C4-2B (cell line): ENCODE measurements around the gene JARID2.

ENCODE experiments used
- H3K27ac ChIP-seq: fragments of 450-650 bp; 2 replicates; pipeline ENCODE4 v1.5.1; 2017
- CTCF ChIP-seq: fragments of 450-650 bp; conservative IDR thresholded peaks from 2 replicates; pipeline ENCODE4 v1.5.1; 2017; ENCODE audit warnings: mild to moderate bottlenecking
- ZFX ChIP-seq: fragments of 450-650 bp; IDR thresholded peaks from 2 replicates; pipeline ENCODE4 v1.6.1; 2017

JARID2 gene

GRCh38 chr6:15269011-15269410 is 23.1 kb downstream of the JARID2 start:
- TF ChIP-seq CTCF, result no peak
- TF ChIP-seq ZFX, result no peak
- H3K27ac ChIP-seq, result no peak overlapping the region

- H3K27ac ChIP-seq, result no peak overlapping the region
Measured at GRCh38 chr6:15269619-15270018, 23.8 kb downstream of the JARID2 start.

GRCh38 chr6:15270402-15270801 is 24.5 kb downstream of the JARID2 start:
- TF ChIP-seq CTCF (no peak), ZFX (no peak)
- H3K27ac ChIP-seq, result no peak overlapping the region

More at GRCh38 chr6:15269619-15270018, 23.8 kb downstream of the JARID2 start:
- no peak for TF ChIP-seq ZFX
- no peak for TF ChIP-seq CTCF

GRCh38 chr6:15272562-15272961 is 26.7 kb downstream of the JARID2 start:
- TF ChIP-seq CTCF (no peak), ZFX (no peak)
- H3K27ac ChIP-seq, result no peak overlapping the region

DNA sequence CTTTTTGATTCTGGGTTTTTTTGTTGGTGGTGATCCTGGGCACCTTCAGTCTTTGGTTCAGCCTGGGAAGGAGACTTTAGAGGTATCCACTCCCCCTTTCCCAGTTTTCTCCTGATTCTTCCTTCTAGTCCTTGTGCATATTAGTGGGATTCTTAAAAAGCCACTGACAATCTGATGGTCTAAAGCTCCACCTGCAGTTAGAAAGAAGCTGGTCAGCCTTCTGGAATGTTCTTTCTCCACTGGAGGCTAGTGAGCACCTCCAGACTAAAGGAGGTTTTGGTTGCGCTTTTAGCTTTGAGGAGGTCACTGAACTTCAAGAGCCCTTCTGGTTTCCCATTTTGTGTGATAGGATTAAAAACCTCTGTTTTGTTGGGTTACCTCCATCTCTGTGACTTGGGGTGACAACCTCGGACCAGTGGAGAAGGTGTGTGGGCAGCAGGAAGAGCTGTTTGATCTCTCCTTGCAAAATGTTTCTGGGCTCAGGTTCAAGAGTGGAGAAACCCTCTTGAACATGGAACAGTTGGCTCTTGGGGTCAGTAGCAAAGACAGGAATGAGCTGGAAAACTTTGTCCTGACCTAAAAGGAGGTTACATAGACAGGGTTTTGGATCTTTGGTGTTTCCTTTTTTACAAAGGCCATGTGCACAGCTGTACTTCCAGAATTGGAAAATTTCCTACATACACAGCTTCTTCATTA is 29.0 kb downstream of the JARID2 start:
- TF ChIP-seq ZFX (no peak), CTCF (no peak)

GRCh38 chr6:15276036-15276985 is 30.4 kb downstream of the JARID2 start:
- no peak overlapping the region for H3K27ac ChIP-seq
- TF ChIP-seq ZFX (no peak), CTCF (no peak)

More for the DNA sequence above, 29.0 kb downstream of the JARID2 start:
- no peak overlapping the region for H3K27ac ChIP-seq
